IMR-90 (cell line): ENCODE measurements around the gene NME7. TPM values are rescaled to one million over a fixed set of nuclear protein-coding genes. Genes with fewer than 3 reads are reported as not detected.

Experiments used
- ATAC-seq: fragments of 200-7000 bp; cut with Tn5 transposase; 2 replicates; pipeline ENCODE4 v1.9.1; 2020; ENCODE audit warnings: low read depth, mild to moderate bottlenecking, moderate library complexity
- BruUV-seq: library from RNA; stranded (reverse); fragments of 400-500 nt; replicated peaks from 2 replicates; lab custom pipeline; 2021; lab: Mats Ljungman, UMichigan
- CTCF ChIA-PET: fragments of 300-600 bp; formaldehyde crosslinking; extraction: SDS; loops from one replicate; lab custom pipeline; 2021; ENCODE audit warnings: antibody characterized with exemption; lab: Yijun Ruan, JAX
- POLR2A ChIA-PET: fragments of 300-600 bp; sonication (Branson Sonifier 250); formaldehyde crosslinking; loops from one replicate; lab custom pipeline; 2022; ENCODE audit warnings: antibody characterized with exemption; ENCODE audit not compliant: unreplicated experiment; lab: Charles Lee
- DNase-seq: peaks from one replicate; pipeline ENCODE4 v3.0.0; 2013
- H2AFZ ChIP-seq: replicated peaks from 2 replicates; pipeline ENCODE3; 2013; ENCODE audit warnings: low read length, mild to moderate bottlenecking; ENCODE audit not compliant: poor library complexity
- H2AK5ac ChIP-seq: 2 replicates; pipeline ENCODE4 v1.6.1; 2013; ENCODE audit warnings: low read depth, low read length, inconsistent platforms
- H2AK9ac ChIP-seq: replicated peaks from 2 replicates; pipeline ENCODE3; 2013; ENCODE audit warnings: mild to moderate bottlenecking, low read depth, low read length, moderate library complexity; ENCODE audit not compliant: poor library complexity
- H2BK120ac ChIP-seq: 2 replicates; pipeline ENCODE4 v1.6.1; 2013; ENCODE audit warnings: low read depth, low read length, inconsistent platforms
- H2BK15ac ChIP-seq: 3 replicates; pipeline ENCODE4 v1.6.1; 2013; ENCODE audit warnings: low read depth, low read length, inconsistent platforms
- H2BK20ac ChIP-seq: 2 replicates; pipeline ENCODE4 v1.6.1; 2013; ENCODE audit warnings: low read depth, mild to moderate bottlenecking, inconsistent platforms, low read length, moderate library complexity
- H2BK5ac ChIP-seq: 2 replicates; pipeline ENCODE4 v1.6.1; 2013; ENCODE audit warnings: mild to moderate bottlenecking, low read depth, low read length, inconsistent platforms; ENCODE audit not compliant: poor library complexity, severe bottlenecking
- H3K14ac ChIP-seq: replicated peaks from 2 replicates; pipeline ENCODE4 v1.6.1; 2013; ENCODE audit warnings: low read depth, low read length, inconsistent platforms
- H3K18ac ChIP-seq: 2 replicates; pipeline ENCODE4 v1.6.1; 2013; ENCODE audit warnings: low read depth, low read length, control low read depth
- H3K23ac ChIP-seq: 2 replicates; pipeline ENCODE4 v1.6.1; 2013; ENCODE audit warnings: low read depth, low read length, inconsistent platforms
- H3K27ac ChIP-seq: 2 replicates; pipeline ENCODE4 v1.5.1; 2013; ENCODE audit warnings: mild to moderate bottlenecking, control low read depth, low read length; ENCODE audit not compliant: insufficient read depth
- H3K27me3 ChIP-seq: 2 replicates; pipeline ENCODE4 v1.6.1; 2013; ENCODE audit warnings: low read length; ENCODE audit not compliant: control insufficient read depth, insufficient read depth
- H3K36me3 ChIP-seq: 2 replicates; pipeline ENCODE4 v1.6.1; 2013; ENCODE audit warnings: low read length, mixed read lengths; ENCODE audit not compliant: control insufficient read depth, insufficient read depth
- H3K4ac ChIP-seq: 2 replicates; pipeline ENCODE4 v1.6.1; 2013; ENCODE audit warnings: low read depth, low read length, inconsistent platforms
- H3K4me1 ChIP-seq: 2 replicates; pipeline ENCODE4 v1.6.1; 2013; ENCODE audit warnings: low read length, mixed read lengths; ENCODE audit not compliant: control insufficient read depth, insufficient read depth
- H3K4me2 ChIP-seq: 2 replicates; pipeline ENCODE4 v1.6.1; 2013; ENCODE audit warnings: low read depth, mild to moderate bottlenecking, control low read depth, low read length, moderate library complexity
- H3K4me3 ChIP-seq: 2 replicates; pipeline ENCODE4 v1.5.1; 2013; ENCODE audit warnings: low read depth, mild to moderate bottlenecking, control low read depth, low read length, moderate library complexity; ENCODE audit not compliant: insufficient read depth
- H3K56ac ChIP-seq: 2 replicates; pipeline ENCODE4 v1.6.1; 2013; ENCODE audit warnings: low read length, inconsistent platforms; ENCODE audit not compliant: insufficient read depth; ENCODE audit errors: extremely low read depth
- H3K79me1 ChIP-seq, 2 experiments: 2 replicates each; pipeline ENCODE4 v1.6.1; 2013; ENCODE audit warnings: low read length in 2 of 2, inconsistent platforms in 1 of 2, low read depth in 1 of 2
- H3K9ac ChIP-seq: 2 replicates; pipeline ENCODE4 v1.6.1; 2013; ENCODE audit warnings: low read depth, low read length, control low read depth
- H3K9me1 ChIP-seq: 2 replicates; pipeline ENCODE4 v1.6.1; 2013; ENCODE audit warnings: low read length, inconsistent platforms; ENCODE audit not compliant: insufficient read depth
- H3K9me3 ChIP-seq: 2 replicates; pipeline ENCODE4 v1.6.1; 2013; ENCODE audit warnings: low read length; ENCODE audit not compliant: control insufficient read depth, insufficient read depth
- H4K20me1 ChIP-seq: 2 replicates; pipeline ENCODE4 v1.6.1; 2013; ENCODE audit warnings: low read length, inconsistent platforms; ENCODE audit not compliant: insufficient read depth
- H4K5ac ChIP-seq: 2 replicates; pipeline ENCODE4 v1.6.1; 2013; ENCODE audit warnings: mild to moderate bottlenecking, low read depth, low read length, control low read depth
- H4K8ac ChIP-seq, 2 experiments: 2 replicates each; pipeline ENCODE4 v1.6.1; 2013; ENCODE audit warnings: low read depth in 2 of 2, low read length in 2 of 2, control low read depth in 1 of 2, inconsistent platforms in 1 of 2
- H4K91ac ChIP-seq: 2 replicates; pipeline ENCODE4 v1.6.1; 2013; ENCODE audit warnings: low read depth, low read length, inconsistent platforms; ENCODE audit not compliant: insufficient read depth
- MAZ ChIP-seq: IDR thresholded peaks from 2 replicates; pipeline ENCODE4 v1.6.1; 2012; ENCODE audit warnings: low read depth, mild to moderate bottlenecking, low read length, improper control_type of control experiment, moderate library complexity, borderline replicate concordance
- NFE2L2 ChIP-seq: fragments of 150-350 bp; IDR thresholded peaks from 2 replicates; pipeline ENCODE4 v1.6.1; 2016; ENCODE audit warnings: low read depth, mild to moderate bottlenecking, low read length
- SMC3 ChIP-seq: fragments of 150-350 bp; IDR thresholded peaks from 2 replicates; pipeline ENCODE4 v1.6.1; 2016; ENCODE audit warnings: low read depth, mild to moderate bottlenecking, antibody characterized with exemption, low read length, moderate library complexity
- WGBS, 2 experiments: methylation state at CpG; one replicate each; pipeline versions ENCODE4 v1.1.5 to v1.1.7; 2013; ENCODE audit warnings: missing lambda C conversion rate in 2 of 2; ENCODE audit not compliant: insufficient read length in 1 of 2; ENCODE audit errors: extremely low coverage in 2 of 2; 5-methylcytosine and 5-hydroxymethylcytosine counted together
- dilution Hi-C: fragments of 300-500 bp; cut with HindIII; formaldehyde crosslinking; loops from one replicate; pipeline ENCODE4 v1.14.3; 2018; ENCODE audit warnings: low sequenced_read_pairs; ENCODE audit not compliant: unreplicated experiment
- in situ Hi-C: fragments of 300-500 bp; cut with MboI; formaldehyde crosslinking; loops from 3 replicates; pipeline ENCODE4 v1.14.3; 2019; ENCODE audit warnings: low sequenced_read_pairs, inconsistent platforms, mixed read lengths
- intact Hi-C: fragments of 100-400 bp; cut with micrococcal nuclease; formaldehyde crosslinking; loops from 2 replicates; pipeline ENCODE4 v1.10.0; 2022
- polyA plus RNA-seq, 3 experiments: library from polyadenylated mRNA; depleted of rRNA; stranded (reverse); fragments of >200 nt; gene quantifications; 2 replicates each; pipeline ENCODE4 v1.2.3, GENCODE V29; 2012; ENCODE audit warnings: low replicate concordance in 1 of 3
- total RNA-seq: library from RNA; depleted of rRNA; stranded (reverse); fragments of >200 nt; gene quantifications from 2 replicates; pipeline ENCODE4 v1.2.3, GENCODE V29; 2012

The NME7 gene
- total and polyA plus RNA-seq, 2 of the 4 experiments (the other 2 are of a cell fraction) = 18.3 to 22.4 TPM

DNA sequence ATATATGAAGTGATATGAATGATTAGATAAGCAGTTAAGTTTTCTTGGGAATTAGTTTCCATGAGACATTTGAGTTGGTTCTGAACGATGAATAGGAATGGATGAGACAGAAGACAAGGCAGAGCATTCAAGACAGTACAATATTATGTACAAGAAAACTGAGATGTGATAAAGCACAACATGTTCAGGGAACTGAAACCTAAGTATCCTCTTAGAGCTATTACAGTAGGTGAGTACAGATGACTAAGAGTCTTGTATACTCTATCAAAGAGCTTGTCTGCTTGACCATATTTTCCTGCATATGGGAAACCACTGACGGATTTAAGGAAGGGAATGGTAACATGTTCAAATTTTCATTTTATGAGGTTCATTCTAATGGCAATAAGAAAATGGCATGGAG is 61.6 kb downstream of the NME7 start:
- no peak overlapping the region for H4K8ac ChIP-seq
- H3K9me3 ChIP-seq = no peaks in the 10 kb centered on the region
- H3K4me2 ChIP-seq = no peak overlapping the region
- H3K14ac ChIP-seq = no peak overlapping the region
- no peak for DNase-seq
- no peak overlapping the region for H2BK15ac ChIP-seq
- no peak overlapping the region for H2BK5ac ChIP-seq
- H4K20me1 ChIP-seq = no peaks in the 10 kb centered on the region
- H3K4me3 ChIP-seq = no peak overlapping the region
- ChIA-PET CTCF (no interaction called here), POLR2A (no interaction called here)
- H3K9ac ChIP-seq = no peak overlapping the region
- ATAC-seq = no peak
- no peak overlapping the region for H4K91ac ChIP-seq
- no peaks in the 10 kb centered on the region for H3K79me1 ChIP-seq
- no peaks in the 10 kb centered on the region for H3K4me1 ChIP-seq
- no peak overlapping the region for H3K4ac ChIP-seq
- H3K27ac ChIP-seq = no peak overlapping the region
- in situ Hi-C loops (no loop called here), dilution Hi-C loops (no loop called here), intact Hi-C loops (no loop called here)
- no peak overlapping the region for H3K56ac ChIP-seq
- H2AK5ac ChIP-seq = no peak overlapping the region
- H2AK9ac ChIP-seq = no peak overlapping the region
- no peak overlapping the region for H3K23ac ChIP-seq
- 100% methylated on average over 1 of the region's 2 CpGs; no CpG with 5 or more reads in 1 of the 2 experiments for WGBS, 2 experiments
- H2BK20ac ChIP-seq = no peak overlapping the region
- no TSS peak for BruUV-seq
- no peaks in the 10 kb centered on the region for H3K9me1 ChIP-seq
- H2AFZ ChIP-seq = no peak overlapping the region
- no peak overlapping the region for H2BK120ac ChIP-seq
- no peaks in the 10 kb centered on the region for H3K27me3 ChIP-seq
- no peak for TF ChIP-seq SMC3
- TF ChIP-seq MAZ = no peak
- TF ChIP-seq NFE2L2 = no peak
- no peaks in the 10 kb centered on the region for H3K36me3 ChIP-seq
- no peak overlapping the region for H4K5ac ChIP-seq
- no peak overlapping the region for H3K18ac ChIP-seq
